ENCODE data around the gene GALNT18.

GALNT18 gene

GRCh38 chr11:11491589-11491988 lies 130.2 kb downstream of the GALNT18 start:
- no peak for DNase-seq

DNA sequence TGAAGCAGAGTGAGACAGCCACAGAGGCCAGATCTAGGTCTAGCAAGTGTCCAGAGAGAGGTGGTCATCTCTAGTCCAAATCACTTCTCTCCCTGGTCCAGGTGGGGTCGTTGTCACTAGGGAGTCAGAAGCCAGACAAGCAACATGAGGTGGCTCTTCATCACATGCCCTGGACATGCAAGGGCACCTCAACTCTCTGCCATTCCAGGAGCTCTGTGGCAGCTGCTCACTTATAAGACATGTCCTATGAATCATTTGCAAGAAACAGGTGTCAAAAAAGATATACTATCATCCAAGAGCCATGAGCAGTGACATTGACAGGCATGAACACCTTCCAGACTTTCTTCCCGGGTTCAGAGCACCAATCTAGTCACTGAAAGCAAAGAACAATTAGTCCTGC lies 130.8 kb downstream of the GALNT18 start:
- DNase-seq, result no peak

DNA sequence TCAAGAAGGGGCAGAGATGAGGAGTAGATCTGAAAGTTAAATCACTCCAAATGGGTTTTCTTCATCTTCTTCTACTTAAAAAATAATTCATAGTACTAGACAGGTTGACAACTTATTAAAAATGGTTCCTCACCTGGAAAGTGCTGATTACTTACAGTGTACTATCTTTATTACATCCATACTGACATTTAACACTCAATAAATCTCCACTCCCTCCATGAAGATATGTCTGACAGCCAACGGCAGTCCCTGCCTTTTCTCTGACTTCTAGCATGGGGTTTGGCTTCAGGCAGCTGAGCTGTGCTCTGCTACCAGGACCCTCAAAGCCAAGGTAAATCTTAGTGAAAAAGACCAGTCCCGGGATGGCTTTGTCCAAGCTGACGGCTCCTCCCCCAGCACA lies 135.4 kb downstream of the GALNT18 start:
- DNase-seq, result no peak

DNA sequence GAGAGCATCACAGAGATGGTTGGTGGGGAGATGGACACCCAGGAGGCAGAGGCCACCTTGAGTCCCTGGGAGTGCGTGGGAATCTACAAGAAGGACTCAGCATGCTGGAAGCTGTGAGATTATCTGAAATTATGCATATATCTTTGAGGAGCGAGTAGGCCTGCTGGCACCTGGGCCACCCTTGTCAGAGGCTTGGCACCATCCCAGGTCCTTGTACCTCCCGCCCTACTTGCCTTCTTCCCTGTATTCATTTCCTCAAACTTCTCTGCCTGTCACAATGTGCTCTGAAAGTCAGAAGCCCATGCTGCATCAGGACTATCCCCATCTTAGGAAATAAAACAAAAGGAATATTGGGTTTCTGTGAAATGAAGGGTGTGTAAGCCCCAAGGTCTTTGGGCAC lies 135.8 kb downstream of the GALNT18 start:
- DNase-seq, result no peak

DNA sequence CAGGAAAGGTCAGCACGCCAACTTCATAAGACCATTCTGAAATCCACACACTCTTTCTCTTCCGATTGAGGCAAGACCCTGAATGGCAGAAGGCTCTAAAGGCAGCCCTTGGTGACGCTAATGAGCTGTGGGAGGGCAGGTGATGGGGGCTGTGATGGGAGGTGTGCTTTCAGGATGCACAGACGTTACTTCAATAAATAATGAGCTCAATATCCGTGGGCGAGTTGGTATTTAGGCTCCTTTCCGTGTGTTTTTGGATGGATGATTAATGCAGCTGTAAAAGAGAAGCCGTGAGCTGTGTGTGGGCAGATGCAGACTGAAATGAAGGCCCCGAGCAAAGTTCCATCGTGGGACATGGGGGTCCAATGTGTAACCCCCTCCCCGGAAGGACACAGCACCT lies 138.2 kb downstream of the GALNT18 start:
- no peak for DNase-seq

DNA sequence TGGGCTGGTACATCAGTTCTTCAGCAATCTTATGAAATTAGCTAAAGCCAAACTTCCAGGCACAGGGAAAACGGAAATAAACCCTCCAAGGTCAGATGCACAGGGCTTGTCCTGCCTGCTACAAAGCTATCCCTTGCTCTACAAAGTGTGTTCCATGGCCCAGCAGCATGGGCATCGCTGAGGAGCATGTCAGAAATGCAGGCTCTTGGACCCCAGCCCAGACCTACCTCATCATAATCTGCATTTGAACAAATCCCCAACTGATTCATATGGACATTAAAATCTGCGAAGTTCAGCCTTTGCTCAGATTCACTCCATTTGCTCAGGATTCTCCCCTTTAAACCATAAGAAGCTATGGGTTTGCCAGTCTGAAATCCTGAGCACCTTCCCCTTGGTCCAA lies 139.1 kb downstream of the GALNT18 start:
- DNase-seq, result no peak

DNA sequence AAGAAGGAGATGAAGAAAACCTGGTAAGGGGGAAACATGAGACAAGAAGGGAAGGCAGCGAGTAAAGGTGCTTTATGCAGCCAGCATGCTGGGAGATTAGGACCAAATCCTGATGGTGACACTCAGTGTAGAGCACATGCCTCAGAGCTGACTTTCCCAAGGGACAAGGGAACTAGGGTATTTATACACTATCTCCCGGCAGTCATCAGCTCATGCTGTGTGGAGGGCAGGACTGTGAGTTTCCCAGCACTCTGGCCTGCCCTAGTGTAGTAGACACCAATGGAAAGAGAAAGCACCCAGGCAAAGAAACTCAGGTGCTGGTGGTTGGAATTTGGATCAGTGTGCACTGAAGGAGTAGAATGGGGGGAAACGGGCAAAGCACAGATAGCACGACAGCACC lies 140.4 kb downstream of the GALNT18 start:
- no peak for DNase-seq

GRCh38 chr11:11480971-11481370 lies 140.8 kb downstream of the GALNT18 start:
- DNase-seq, result no peak

DNA sequence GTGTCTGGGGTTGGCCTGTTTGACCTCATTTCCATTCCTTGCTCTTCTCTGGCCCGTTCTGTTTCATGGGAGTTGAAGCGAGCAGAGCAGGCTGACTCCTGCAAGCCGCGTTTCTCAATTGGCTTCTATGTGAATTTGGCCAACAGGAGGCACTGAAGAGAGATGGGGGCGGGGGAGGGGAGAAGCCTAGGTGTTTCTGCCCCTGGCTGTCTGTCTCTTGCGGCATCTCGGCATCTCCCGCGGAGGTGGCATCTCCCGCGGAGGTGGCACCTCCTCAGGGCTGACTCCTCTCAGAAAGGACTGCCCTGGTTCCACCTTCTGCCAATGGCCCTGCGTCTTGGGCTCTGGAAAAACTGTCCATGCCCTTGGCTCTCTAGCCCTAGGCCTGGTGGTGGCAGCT lies 143.1 kb downstream of the GALNT18 start:
- no peak for DNase-seq

DNA sequence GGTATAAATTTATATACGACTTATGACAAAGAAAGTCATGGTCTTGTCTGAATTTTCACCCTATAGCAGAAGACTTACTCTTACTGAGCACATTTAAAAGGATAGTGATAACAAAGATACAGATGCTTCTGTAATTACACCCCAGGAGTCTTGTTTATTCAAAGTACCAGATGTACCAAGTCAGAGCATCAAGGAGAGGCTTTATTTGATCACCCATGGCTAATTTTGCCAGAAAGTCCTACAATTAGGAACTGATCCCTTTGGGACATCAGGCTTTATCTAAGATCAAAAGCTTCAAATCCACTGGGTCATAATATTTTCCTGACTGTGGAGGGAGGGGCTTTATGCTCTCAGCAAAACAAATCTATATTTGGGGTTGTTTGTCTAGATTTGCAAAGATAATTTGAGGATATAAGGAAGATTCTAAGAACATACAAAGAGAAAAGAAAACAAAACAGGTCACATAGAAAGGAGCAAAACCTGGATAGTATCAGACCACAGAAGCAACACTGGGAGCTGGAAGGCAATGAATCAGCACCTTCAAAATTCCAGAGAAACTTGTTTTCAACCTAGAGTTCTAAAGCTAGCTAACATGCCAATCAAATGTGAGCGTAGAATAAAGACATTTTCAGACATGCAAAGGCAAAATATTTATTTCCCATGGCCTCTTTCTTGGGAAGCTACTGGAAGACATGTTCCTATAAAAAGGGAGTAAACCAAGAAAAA lies 143.9 kb downstream of the GALNT18 start:
- DNase-seq, result no peak

- DNase-seq, result no peak
These were observed 144.7 kb downstream of the GALNT18 start for GRCh38 chr11:11476971-11477645.

GRCh38 chr11:11476499-11476898 lies 145.3 kb downstream of the GALNT18 start:
- DNase-seq, result no peak

GRCh38 chr11:11472106-11472505 lies 149.7 kb downstream of the GALNT18 start:
- no peak for DNase-seq

DNA sequence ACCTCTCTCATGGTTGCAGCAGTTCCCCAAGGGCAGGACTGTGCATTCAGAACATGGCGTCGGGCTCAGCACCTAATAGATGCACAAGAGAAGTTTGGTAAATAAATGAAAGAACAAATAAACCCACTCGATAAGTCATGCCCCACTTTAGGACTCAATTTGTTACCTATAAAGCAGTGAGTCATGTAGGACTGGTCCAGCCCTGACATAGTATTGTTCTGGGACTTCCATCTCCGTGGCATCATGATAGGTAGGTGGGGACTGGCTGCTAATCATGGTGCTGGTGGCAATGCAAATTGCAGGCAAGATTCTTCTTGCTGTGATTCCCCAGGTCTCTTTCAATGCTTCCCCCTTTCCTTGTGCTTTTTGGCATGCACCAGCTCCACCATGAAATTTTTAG lies 150.6 kb downstream of the GALNT18 start:
- DNase-seq, result no peak

- no peak for DNase-seq
These were observed 152.9 kb downstream of the GALNT18 start for GRCh38 chr11:11468954-11469353.

- no peak for DNase-seq
These were observed 154.5 kb downstream of the GALNT18 start for GRCh38 chr11:11467312-11467711.

DNA sequence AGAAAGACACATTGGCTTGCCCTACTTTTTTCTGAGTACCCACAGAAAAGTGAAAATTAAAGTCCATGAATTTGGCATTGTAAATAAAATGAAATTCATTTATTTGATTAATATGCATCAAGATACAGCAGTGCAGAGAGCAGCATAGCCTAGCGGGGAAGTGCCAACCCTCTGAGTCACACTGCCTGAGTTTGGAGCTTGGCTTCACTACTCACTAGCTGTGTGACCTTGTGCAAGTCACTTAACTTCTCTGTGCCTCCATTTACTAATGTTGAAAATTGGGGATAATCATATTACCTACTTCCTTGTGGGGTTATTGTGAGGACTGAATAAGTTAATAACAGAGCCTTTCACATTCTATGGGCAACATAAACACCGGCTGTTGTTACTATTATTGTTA lies 157.2 kb downstream of the GALNT18 start:
- DNase-seq, result no peak

DNA sequence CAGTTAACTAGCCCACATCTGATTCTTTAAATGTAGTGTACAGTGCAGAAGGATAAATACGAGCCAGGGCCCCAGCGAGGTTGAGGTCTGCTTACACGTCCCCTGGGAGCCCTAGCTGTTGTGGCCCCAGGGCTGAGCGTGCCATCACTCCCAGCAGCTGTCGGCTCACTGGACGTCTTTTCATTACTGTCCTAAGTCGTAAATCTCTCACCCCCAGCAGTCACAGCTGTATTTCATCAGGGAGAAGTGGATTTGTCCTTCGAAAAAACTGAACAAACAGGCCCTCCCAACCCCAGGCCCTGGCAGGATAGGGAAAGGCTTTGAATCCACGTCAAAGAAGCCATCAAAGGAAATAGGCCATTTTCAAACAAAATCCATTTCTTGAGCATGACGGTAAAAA lies 158.4 kb downstream of the GALNT18 start:
- DNase-seq, result no peak

DNA sequence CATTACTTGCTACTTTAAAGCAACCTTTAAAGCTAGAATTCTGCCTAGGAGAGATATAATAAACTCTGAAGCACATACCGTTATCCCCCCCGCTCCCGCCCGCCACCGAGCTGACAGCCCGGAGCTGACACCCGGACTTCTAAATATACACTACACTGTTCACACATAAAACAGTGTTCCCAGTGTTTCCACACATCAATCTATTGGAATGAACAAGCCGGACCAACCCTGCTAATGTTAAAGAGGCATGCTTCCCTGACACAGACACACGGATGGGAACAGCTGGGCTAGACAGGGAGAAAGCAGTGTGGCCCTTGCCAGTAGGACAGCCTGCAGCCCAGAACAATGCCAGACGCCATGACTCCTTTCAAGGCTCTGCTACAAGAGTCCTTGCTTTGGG lies 160.3 kb downstream of the GALNT18 start:
- DNase-seq, result no peak

- no peak for DNase-seq
These were observed 162.2 kb downstream of the GALNT18 start for GRCh38 chr11:11459578-11459977.

DNA sequence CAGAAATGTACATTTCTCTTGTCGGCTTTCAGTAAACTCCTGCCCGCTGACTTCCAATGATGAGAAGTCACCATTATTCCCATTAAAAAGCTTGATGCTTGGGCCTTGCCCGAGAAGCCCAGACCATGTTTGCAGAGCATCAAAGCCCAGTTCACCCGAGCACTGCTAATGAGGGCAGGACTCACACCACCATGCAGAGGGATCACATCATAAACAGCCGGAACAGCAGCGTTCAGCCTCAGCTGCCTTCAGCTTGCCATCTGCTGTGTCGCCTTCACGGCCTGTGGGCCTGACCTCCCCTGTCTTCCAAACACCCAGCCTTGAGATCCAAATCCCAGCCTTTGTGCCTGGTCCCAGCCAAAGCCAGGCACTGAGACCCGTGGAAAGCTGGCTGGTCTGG lies 163.3 kb downstream of the GALNT18 start:
- no peak for DNase-seq

- DNase-seq, result no peak
These were observed 163.8 kb downstream of the GALNT18 start for GRCh38 chr11:11458001-11458400.

GRCh38 chr11:11456866-11457265 lies 164.9 kb downstream of the GALNT18 start:
- DNase-seq, result no peak

DNA sequence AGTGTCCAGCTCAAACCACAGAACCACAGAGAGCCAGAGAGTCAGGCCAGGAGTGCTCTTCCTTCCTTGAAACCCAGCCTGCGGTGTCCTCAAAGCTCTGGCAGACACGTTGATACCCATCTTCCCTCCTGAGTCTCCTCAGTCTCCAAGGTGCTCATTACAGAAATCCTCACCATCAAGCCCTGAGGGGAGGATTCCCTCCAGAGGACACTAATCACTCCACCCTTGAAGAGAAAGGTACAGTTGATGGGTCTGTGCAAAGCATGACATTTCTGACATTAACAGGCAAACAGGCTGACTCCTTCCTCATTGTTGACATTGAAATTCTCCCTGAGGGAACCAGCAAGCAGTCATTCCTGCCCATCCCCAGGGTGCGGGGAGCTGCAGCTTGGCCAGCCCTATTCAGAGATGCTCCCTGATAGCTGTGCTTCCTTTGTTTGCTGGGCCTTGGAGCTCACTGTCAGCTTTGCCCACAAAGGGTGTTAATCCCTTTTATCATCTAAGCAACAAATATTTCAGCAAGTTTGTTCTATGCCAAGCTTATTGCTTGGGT lies 167.1 kb downstream of the GALNT18 start:
- no peak for DNase-seq

All from stimulated activated CD8-positive, alpha-beta memory T cell treated with anti-CD3 and anti-CD28 coated beads, Interleukin-4, amount 100 ng/mL, for 48 hours (primary cell).